OCI-LY7 (cell line): Measurements from ENCODE around the gene PPFIBP1. TPM values are rescaled to one million over a fixed set of nuclear protein-coding genes. Genes with fewer than 3 reads are reported as not detected.

Experiments
- BruUV-seq: library from RNA; stranded (reverse); fragments of 400-500 nt; replicated peaks from 2 replicates; lab custom pipeline; 2021; lab: Mats Ljungman, UMichigan
- CTCF ChIA-PET: fragments of 300-600 bp; sonication (Branson Sonifier 250); formaldehyde crosslinking; loops from one replicate; lab custom pipeline; 2022; ENCODE audit warnings: antibody characterized with exemption; ENCODE audit not compliant: unreplicated experiment; lab: Charles Lee
- POLR2A ChIA-PET: fragments of 300-600 bp; sonication (Branson Sonifier 250); formaldehyde crosslinking; loops from one replicate; lab custom pipeline; 2022; ENCODE audit warnings: antibody characterized with exemption; lab: Charles Lee
- DNase-seq: peaks from one replicate; pipeline ENCODE4 v3.0.0-alpha.2; 2015; ENCODE audit warnings: low spot score
- H2AFZ ChIP-seq: fragments of 200-600 bp; sonication (generic), shearing (Covaris generic); 2 replicates; pipeline ENCODE4 v1.6.1; 2014; ENCODE audit warnings: mild to moderate bottlenecking, antibody characterized with exemption, low read length, moderate library complexity
- H3K27ac ChIP-seq: fragments of 200-600 bp; sonication (generic); 2 replicates; pipeline ENCODE4 v1.5.1; 2014; ENCODE audit warnings: mixed run types, low read depth, mild to moderate bottlenecking, moderate library complexity, low read length, inconsistent platforms; ENCODE audit not compliant: poor library complexity, severe bottlenecking
- H3K36me3 ChIP-seq: fragments of 200-600 bp; sonication (generic); 2 replicates; pipeline ENCODE4 v1.6.1; 2014; ENCODE audit warnings: mild to moderate bottlenecking, antibody characterized with exemption, low read length, moderate library complexity, mixed read lengths; ENCODE audit not compliant: insufficient read depth
- H3K4me1 ChIP-seq: fragments of 200-600 bp; sonication (generic); 2 replicates; pipeline ENCODE4 v1.5.1; 2014; ENCODE audit warnings: mild to moderate bottlenecking, low read length; ENCODE audit not compliant: insufficient read depth, poor library complexity, severe bottlenecking
- H3K4me2 ChIP-seq: fragments of 200-600 bp; sonication (generic); 2 replicates; pipeline ENCODE4 v1.6.1; 2014; ENCODE audit warnings: mild to moderate bottlenecking, low read length
- H3K4me3 ChIP-seq: fragments of 200-600 bp; sonication (generic); 2 replicates; pipeline ENCODE4 v1.5.1; 2014; ENCODE audit warnings: mild to moderate bottlenecking, low read depth, low read length; ENCODE audit not compliant: poor library complexity, severe bottlenecking
- H3K79me2 ChIP-seq: fragments of 200-600 bp; sonication (generic); 2 replicates; pipeline ENCODE4 v1.6.1; 2016; ENCODE audit warnings: low read depth, mild to moderate bottlenecking, low read length, moderate library complexity, mixed read lengths; ENCODE audit not compliant: insufficient read depth
- H3K9me2 ChIP-seq: fragments of 200-600 bp; sonication (generic); 2 replicates; pipeline ENCODE4 v1.6.1; 2016; ENCODE audit warnings: mild to moderate bottlenecking, low read length, mixed read lengths; ENCODE audit not compliant: insufficient read depth
- H3K9me3 ChIP-seq: fragments of 200-600 bp; sonication (generic); 2 replicates; pipeline ENCODE4 v1.6.1; 2014; ENCODE audit warnings: mild to moderate bottlenecking, mixed run types, low read length, mixed read lengths
- H4K20me1 ChIP-seq: fragments of 200-600 bp; sonication (generic); 2 replicates; pipeline ENCODE4 v1.6.1; 2014; ENCODE audit warnings: mild to moderate bottlenecking, antibody characterized with exemption, low read length, moderate library complexity, mixed read lengths; ENCODE audit not compliant: insufficient read depth
- CTCF ChIP-seq: fragments of 200-600 bp; sonication (generic); conservative IDR thresholded peaks from 2 replicates; pipeline ENCODE4 v1.5.1; 2014; ENCODE audit warnings: mild to moderate bottlenecking, antibody characterized with exemption, low read length, moderate library complexity, mixed read lengths
- EZH2phosphoT487 ChIP-seq: fragments of 200-600 bp; sonication (generic); IDR thresholded peaks from 2 replicates; pipeline ENCODE4 v1.6.1; 2018; ENCODE audit warnings: low read depth, borderline replicate concordance, mild to moderate bottlenecking, mixed run types, antibody characterized with exemption, low read length, moderate library complexity, mixed read lengths
- intact Hi-C: fragments of 100-400 bp; cut with micrococcal nuclease; formaldehyde crosslinking; loops from one replicate; pipeline ENCODE4 v1.10.0; 2022; ENCODE audit not compliant: unreplicated experiment
- total RNA-seq, 2 experiments: library from RNA; depleted of rRNA in 1 of 2; stranded (reverse); fragments of >200 nt in 1 of 2; shearing (Covaris generic) in 1 of 2; gene quantifications; 2 replicates each; pipeline ENCODE4 v1.2.3, GENCODE V29; 2014 to 2022

Gene PPFIBP1
- total RNA-seq, 2 experiments from 2014 or later = 7.3 to 14.6 TPM

GRCh38 chr12:27606986-27607385, 83.0 kb downstream of the PPFIBP1 start:
- no peaks in the 10 kb centered on the region for H3K79me2 ChIP-seq
- no peaks in the 10 kb centered on the region for H4K20me1 ChIP-seq
- no peak overlapping the region for H3K4me2 ChIP-seq
- H3K4me3 ChIP-seq = no peak overlapping the region
- no peak for DNase-seq
- ChIA-PET CTCF (no interaction called here), POLR2A (interaction anchor here (0.6 kb wide), 2 partner anchors 188 to 332 kb away, joined by 3 to 4 read pairs; no protein-coding TSS in a partner anchor)
- no peaks in the 10 kb centered on the region for H3K36me3 ChIP-seq
- no peaks in the 10 kb centered on the region for H3K4me1 ChIP-seq
- H2AFZ ChIP-seq = no peak overlapping the region
- no peak for TF ChIP-seq CTCF
- TF ChIP-seq EZH2phosphoT487 = no peak
- intact Hi-C loops = no loop called here
- no peaks in the 10 kb centered on the region for H3K9me2 ChIP-seq
- no peak overlapping the region for H3K27ac ChIP-seq
- BruUV-seq = no TSS peak
- no peaks in the 10 kb centered on the region for H3K9me3 ChIP-seq

- Histone ChIP-seq H3K27ac (no peak overlapping the region), H3K36me3 (no peaks in the 10 kb centered on the region), H4K20me1 (no peaks in the 10 kb centered on the region), H3K4me3 (no peak overlapping the region), H3K9me2 (no peaks in the 10 kb centered on the region), H3K4me1 (no peaks in the 10 kb centered on the region), H2AFZ (no peak overlapping the region), H3K79me2 (no peaks in the 10 kb centered on the region), H3K9me3 (no peaks in the 10 kb centered on the region), H3K4me2 (no peak overlapping the region)
- CTCF ChIA-PET = no interaction called here
- intact Hi-C loops = no loop called here
- BruUV-seq = no TSS peak
- POLR2A ChIA-PET = interaction anchor here (0.6 kb wide), 1 partner anchor 189 kb away, joined by 4 read pairs; no protein-coding TSS in a partner anchor
- no peak for DNase-seq
- TF ChIP-seq EZH2phosphoT487 (no peak), CTCF (no peak)
These were observed 83.6 kb downstream of the PPFIBP1 start for GRCh38 chr12:27607591-27607990.

GRCh38 chr12:27608890-27609289, 84.9 kb downstream of the PPFIBP1 start:
- Histone ChIP-seq H2AFZ (no peak overlapping the region), H3K9me2 (no peaks in the 10 kb centered on the region), H3K36me3 (no peaks in the 10 kb centered on the region), H3K27ac (no peak overlapping the region), H4K20me1 (no peaks in the 10 kb centered on the region), H3K9me3 (no peaks in the 10 kb centered on the region), H3K4me3 (no peak overlapping the region), H3K79me2 (no peaks in the 10 kb centered on the region), H3K4me2 (no peak overlapping the region), H3K4me1 (no peaks in the 10 kb centered on the region)
- no peak for TF ChIP-seq EZH2phosphoT487
- TF ChIP-seq CTCF = no peak
- ChIA-PET CTCF (no interaction called here), POLR2A (no interaction called here)
- no peak for DNase-seq
- intact Hi-C loops = no loop called here
- no TSS peak for BruUV-seq
